Occipital lobe (tissue), 2 donors: ENCODE results near the gene APOB. TPM values are rescaled to one million over a fixed set of nuclear protein-coding genes. Genes with fewer than 3 reads are reported as not detected.

Experiments
- DNase-seq: peaks from one replicate; lab custom pipeline; 2025; lab: John Stamatoyannopoulos, UW
- total RNA-seq: library from RNA; depleted of rRNA; stranded (reverse); fragments of >200 nt; gene quantifications from one replicate; pipeline ENCODE4 v1.2.3, GENCODE V29; 2014

The APOB gene
- 0.62 TPM for total RNA-seq

- no peak for DNase-seq
These were observed at the start of gene APOB for GRCh38 chr2:21043744-21044532. Gene APOB, minus strand, starts transcription at chr2:21044073. Its CDS starts 128 bp downstream, at chr2:21043945.

GRCh38 chr2:21092308-21092869 lies 48.5 kb upstream of the APOB start:
- DNase-seq = no peak

- DNase-seq = no peak
These were observed 40.5 kb upstream of the APOB start for GRCh38 chr2:21084401-21084800.

- DNase-seq = no peak
These were observed 39.6 kb upstream of the APOB start for GRCh38 chr2:21083482-21083881.

- no peak for DNase-seq
These were observed 34.4 kb upstream of the APOB start for GRCh38 chr2:21078296-21078695.

GRCh38 chr2:21072477-21073242 lies 28.8 kb upstream of the APOB start:
- no peak for DNase-seq

GRCh38 chr2:21070341-21071257 lies 26.7 kb upstream of the APOB start:
- DNase-seq = no peak

- DNase-seq = no peak
These were observed 26.0 kb upstream of the APOB start for GRCh38 chr2:21069746-21070340.

GRCh38 chr2:21067859-21068537 lies 24.1 kb upstream of the APOB start:
- no peak for DNase-seq

GRCh38 chr2:21067125-21067524 lies 23.3 kb upstream of the APOB start:
- DNase-seq = no peak

- DNase-seq = no peak
These were observed 16.2 kb upstream of the APOB start for GRCh38 chr2:21059885-21060610.

GRCh38 chr2:21057097-21057496 lies 13.2 kb upstream of the APOB start:
- no peak for DNase-seq

- no peak for DNase-seq
These were observed 12.3 kb upstream of the APOB start for GRCh38 chr2:21055879-21056790.

- DNase-seq = no peak
These were observed 11.6 kb upstream of the APOB start for GRCh38 chr2:21055451-21055850.

GRCh38 chr2:21054011-21054410 lies 10.1 kb upstream of the APOB start:
- no peak for DNase-seq

- no peak for DNase-seq
These were observed 8.2 kb upstream of the APOB start for GRCh38 chr2:21052044-21052443.

- no peak for DNase-seq
These were observed 6.3 kb upstream of the APOB start for GRCh38 chr2:21050164-21050563.

GRCh38 chr2:21047141-21048009 lies 3.5 kb upstream of the APOB start:
- no peak for DNase-seq
